Umbilical cord (tissue), 2 donors: Measurements from ENCODE around the gene KCNK15. TPM values are rescaled to one million over a fixed set of nuclear protein-coding genes. Genes with fewer than 3 reads are reported as not detected.

Experiments
- DNase-seq: peaks from one replicate; pipeline ENCODE4 v3.0.0-alpha.2; 2015; ENCODE audit warnings: low spot score
- total RNA-seq: library from RNA; depleted of rRNA; stranded (reverse); fragments of >200 nt; gene quantifications from one replicate; pipeline ENCODE4 v1.2.3, GENCODE V29; 2014; ENCODE audit warnings: low replicate concordance; ENCODE audit not compliant: insufficient read depth

KCNK15 gene
- total RNA-seq, 1 donor from 2014 or later, result 0.96 TPM

DNA sequence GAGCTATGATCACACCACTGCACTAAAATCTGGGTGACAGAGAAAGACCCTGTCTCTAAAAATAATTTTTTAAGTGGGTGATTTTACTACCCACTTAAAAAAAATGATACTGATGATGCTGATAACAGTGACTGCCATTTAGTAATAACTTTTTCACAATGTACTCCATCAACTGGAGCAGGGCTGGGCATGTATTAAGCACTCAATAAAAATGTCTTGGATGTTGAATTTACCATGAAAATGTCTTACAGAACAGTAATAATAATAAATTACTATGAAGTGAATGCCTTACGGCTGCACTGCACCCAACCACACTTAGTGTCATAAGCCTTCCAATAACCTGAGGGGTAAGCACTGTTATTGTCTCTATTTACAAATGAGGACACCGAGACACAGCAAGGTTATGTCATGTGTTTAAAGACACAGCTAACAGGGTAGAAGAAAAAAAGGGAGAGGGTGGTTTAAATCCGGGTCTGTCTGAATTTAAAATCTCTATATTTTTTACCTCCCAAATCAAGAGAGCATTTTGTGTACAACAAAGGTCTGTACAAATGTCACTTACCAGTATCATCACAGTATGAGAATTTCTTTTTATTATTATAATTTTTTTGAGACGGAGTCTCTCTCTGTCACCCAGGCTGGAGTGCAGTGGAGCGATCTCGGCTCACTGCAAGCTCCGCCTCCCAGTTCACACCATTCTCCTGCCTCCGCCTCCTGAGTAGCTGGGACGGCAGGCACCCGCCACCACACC lies 43.2 kb downstream of the KCNK15 start:
- no peak for DNase-seq

DNA sequence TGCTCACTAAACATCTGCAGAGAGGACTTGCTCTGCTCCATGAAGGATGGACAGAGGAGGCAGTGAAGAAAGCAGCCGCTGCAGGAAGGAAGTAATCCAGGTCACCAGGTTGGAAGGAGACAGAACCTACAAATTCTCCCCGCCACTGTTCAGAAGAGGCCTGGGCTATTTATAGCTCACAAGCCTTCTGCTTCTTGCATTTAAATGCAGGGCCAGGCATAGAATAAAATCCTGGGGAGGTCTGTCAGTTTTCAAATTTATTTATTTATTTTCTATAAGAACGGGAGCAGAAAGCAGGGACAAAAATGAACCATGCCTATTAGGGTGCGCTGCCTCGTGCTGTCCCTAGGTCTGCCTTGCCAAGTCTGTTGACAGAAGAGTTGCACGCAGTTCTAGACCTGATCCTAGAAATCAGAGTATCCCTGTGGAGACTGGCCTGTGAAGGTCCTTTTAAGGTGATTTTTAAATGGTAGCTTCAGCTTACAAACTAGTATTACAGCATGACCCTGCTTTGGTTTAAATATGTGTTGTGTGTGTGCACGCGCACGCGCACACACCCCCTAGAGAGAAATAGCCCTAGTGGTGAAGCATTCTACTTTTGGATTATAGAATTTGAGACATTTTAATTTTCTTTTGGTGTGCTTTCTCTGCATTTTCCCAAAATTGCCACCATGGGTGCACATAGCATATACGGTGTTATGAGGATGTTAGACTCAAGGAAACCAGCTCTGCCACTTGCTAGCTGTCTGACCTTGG lies 45.2 kb downstream of the KCNK15 start:
- DNase-seq, result no peak

DNA sequence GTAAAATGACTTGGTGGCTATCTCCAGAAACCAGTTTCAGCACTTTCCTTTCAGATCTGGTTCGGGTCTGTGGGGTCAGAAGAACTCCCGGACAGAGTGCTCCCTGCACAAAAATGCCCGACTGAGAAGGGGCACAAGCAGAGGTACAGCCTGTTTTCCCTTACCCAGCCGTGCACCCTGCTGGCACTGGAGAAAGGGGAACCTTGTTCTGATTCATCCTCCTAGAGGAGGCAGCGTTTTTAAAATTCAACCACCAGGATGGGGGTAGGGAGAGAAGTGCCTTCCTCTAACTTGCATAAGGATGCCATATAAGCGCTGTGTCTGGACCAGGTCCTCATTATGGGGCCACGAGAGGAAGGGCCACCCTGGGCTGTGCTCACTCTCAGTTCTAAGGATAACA lies 47.1 kb downstream of the KCNK15 start:
- no peak for DNase-seq

DNA sequence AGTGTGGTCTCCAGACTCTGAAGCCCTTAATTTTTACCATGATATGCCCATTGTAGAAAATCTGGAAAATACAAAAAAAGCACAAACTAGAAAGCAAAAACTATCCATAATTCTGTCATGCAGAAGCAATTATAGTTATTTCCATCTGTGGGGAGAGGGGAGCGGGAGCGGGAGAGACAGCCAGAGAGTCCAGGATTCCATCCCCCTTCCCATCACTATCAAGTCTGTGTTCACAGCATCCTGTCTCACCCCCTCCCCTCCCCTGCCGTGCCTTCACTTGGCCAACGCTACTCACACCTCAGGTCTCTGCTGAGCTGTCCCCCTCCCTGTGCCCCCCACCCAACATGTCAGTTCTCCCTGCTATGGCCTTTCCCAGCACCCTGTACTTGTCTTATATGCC lies 50.2 kb downstream of the KCNK15 start:
- DNase-seq, result no peak

DNA sequence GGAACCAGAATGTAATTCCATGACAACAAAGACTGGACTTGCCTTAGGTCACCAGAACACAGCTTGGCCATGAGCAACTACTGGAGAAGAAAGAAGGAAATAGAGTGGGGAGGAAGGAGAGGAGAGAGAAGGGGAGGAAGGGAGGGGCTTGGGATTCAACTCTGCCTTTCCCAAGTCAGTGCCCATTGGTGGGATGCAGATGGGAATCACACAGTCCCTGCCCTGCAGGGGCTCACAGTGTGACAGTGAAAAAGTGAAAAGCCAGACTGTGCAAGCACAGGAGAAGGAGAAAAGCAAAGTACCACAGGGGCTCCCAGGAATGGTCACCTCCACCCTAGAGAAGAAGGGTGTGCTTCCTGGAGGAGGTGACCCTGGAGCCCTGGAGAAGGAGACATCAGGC lies 50.6 kb downstream of the KCNK15 start:
- no peak for DNase-seq

DNA sequence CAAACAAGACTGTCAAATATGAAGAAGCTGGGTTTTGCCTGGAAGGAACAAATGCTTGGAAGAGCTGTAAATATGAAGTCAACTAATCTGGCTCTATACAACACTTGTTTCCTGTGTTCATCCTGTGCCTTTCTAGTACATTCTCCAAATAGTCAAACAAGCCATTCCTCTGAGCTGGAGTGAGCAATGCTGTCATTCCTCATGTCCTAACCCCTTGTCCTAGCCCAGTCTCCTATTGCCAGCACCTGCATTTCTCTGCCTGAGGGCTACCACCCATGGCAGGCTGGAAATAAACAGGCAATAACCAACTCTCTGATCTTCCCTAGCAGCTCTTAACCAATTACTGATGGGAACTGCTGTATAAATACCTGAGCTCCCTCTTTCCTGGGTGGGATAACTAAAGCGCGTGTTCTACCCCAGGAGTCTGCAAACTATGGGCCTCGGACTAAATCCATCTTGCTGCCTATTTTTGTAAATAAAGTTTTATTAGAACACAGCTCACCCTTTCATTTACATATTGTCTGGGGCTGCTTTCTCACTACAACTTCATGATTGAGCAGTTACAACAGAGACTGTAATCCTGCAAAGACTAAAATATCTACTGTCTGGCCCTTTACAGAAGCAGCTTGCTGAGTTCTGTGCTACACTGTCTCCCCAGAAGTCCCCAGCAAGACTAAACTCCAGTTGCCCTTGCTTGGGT lies 51.2 kb downstream of the KCNK15 start:
- DNase-seq, result no peak

DNA sequence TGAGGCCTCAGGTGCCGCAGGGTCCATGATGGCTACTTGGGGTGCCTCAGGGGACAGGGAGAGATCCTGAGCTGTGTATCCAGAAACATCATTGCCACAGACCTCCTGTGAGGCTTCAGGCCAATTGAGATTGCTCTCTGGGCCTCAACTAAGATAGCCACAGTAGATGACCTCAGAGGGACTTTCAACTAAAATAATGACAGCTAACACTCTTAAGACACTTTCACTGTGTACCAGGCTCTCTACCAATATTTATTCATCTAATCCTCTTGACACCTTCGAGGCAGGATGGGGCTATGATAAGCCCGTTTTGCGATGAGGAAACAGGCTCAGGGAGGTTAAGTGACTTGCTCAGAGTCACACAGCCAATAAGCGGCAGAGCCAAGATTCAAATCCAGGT lies 54.0 kb downstream of the KCNK15 start:
- no peak for DNase-seq

DNA sequence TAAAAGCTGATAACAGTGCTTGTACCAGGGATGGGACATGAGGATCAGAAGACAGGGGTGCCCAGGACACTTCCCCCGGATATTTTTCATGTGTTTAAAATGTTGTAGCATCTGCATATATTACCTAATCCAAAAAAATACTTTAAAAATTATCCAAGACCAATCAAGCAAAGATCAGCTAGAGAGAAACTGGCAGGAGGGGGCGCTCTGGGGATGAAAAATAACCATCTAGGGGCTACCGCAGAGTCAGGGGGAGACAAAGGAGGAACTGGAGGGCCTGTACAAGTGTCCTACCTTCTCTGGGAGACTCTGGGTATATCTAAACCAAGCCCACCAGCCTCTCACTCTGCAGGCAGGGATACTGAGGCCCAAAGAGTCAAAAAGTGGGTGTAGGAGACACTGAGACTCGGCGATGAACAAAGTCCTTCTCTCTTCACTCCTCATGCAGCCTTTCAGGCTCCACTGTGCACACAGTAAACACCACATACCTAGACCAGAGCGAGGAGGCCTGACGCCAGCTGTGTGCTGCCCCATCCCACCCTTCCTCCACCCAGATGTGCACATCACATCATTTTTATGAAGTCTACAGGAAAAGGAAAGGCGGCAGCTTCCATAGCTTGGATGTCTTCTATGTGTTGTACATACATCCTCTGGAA lies 54.9 kb downstream of the KCNK15 start:
- DNase-seq, result no peak

Other genes starting within 250 kb of the KCNK15 start
- 112 TPM for gene SERINC3, start 223.8 kb upstream of the KCNK15 start, total RNA-seq
- gene PKIG, start 163.3 kb upstream of the KCNK15 start, total RNA-seq, result 114 TPM
- 14.0 TPM for gene ADA, start 94.2 kb upstream of the KCNK15 start, total RNA-seq
- 7.5 TPM for gene CCN5, start 30.5 kb upstream of the KCNK15 start, total RNA-seq
- 2.9 TPM for gene RIMS4, start 64.7 kb downstream of the KCNK15 start, total RNA-seq
- 57.5 TPM for gene YWHAB, start 139.8 kb downstream of the KCNK15 start, total RNA-seq
- gene PABPC1L, start 164.2 kb downstream of the KCNK15 start, total RNA-seq, result 6.5 TPM
- 7.2 TPM for gene TOMM34, start 214.5 kb downstream of the KCNK15 start, total RNA-seq
- gene STK4, start 220.6 kb downstream of the KCNK15 start, total RNA-seq, result 34.4 TPM